ENCODE measurements around the gene CDX2. TPM values are rescaled to one million over a fixed set of nuclear protein-coding genes. Genes with fewer than 3 reads are reported as not detected.
"Not testable (repeated sequence)": the region's sequence is repeated elsewhere in the genome, so short reads cannot be mapped to it uniquely, and the experiment has no call there.

CDX2 gene
- total RNA-seq, 1 donor from 2014 or later, result 11.3 TPM

DNA sequence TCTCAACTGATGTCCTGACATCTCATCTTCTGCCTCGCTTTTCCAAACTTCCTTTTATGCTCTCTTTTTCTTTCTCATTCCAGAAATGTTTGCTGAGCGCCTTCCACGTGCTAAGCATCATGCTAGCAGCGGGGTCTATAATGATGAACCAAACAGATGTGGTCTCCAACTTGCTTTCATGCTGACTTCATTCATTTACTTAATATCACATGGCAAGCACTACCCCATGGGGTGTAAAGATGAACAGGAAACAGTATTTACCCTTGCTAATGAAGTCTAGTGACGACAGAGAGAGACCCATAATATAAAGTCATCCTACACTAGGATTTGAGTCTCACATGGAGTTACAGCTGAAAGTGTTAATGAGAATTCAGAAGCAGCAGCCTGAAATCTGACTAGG, 40.9 kb upstream of the CDX2 start:
- H3K27me3 Mint-ChIP-seq, result peaks cover 28% of the 10 kb centered on the region
- H3K4me3 Mint-ChIP-seq, result no peak overlapping the region
- no peaks in the 10 kb centered on the region for H3K4me1 Mint-ChIP-seq (ENCODE audit: unreplicated experiment)
- H3K36me3 Mint-ChIP-seq, result no peaks in the 10 kb centered on the region
- DNase-seq (ENCODE audit: extremely low spot score, unreplicated experiment), result no peak
- TF ChIP-seq, protein P1, sequence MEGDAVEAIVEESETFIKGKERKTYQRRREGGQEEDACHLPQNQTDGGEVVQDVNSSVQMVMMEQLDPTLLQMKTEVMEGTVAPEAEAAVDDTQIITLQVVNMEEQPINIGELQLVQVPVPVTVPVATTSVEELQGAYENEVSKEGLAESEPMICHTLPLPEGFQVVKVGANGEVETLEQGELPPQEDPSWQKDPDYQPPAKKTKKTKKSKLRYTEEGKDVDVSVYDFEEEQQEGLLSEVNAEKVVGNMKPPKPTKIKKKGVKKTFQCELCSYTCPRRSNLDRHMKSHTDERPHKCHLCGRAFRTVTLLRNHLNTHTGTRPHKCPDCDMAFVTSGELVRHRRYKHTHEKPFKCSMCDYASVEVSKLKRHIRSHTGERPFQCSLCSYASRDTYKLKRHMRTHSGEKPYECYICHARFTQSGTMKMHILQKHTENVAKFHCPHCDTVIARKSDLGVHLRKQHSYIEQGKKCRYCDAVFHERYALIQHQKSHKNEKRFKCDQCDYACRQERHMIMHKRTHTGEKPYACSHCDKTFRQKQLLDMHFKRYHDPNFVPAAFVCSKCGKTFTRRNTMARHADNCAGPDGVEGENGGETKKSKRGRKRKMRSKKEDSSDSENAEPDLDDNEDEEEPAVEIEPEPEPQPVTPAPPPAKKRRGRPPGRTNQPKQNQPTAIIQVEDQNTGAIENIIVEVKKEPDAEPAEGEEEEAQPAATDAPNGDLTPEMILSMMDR (conservative IDR thresholded peaks at IDR 0.05), result no peak
- no peaks in the 10 kb centered on the region for H3K9me3 Mint-ChIP-seq
- H3K27ac Mint-ChIP-seq, result no peak overlapping the region

DNA sequence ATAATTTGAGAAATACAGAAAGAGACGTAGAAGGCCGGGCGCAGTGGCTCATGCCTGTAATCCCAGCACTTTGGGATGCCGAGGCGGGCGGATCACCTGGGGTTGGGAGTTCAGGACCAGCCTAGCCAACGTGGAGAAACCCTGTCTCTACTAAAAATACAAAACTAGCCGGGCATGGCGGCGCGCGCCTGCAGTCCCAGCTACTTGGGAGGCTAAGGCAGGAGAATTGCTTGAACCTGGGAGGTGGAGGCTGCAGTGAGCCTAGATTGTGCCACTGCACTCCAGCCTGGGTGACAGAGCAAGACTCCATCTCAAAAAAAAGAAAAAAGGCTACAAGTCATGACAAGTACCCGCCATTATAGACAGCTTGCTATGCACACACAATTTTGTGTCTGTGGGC, 35.9 kb upstream of the CDX2 start:
- H3K27ac Mint-ChIP-seq; H3K36me3 Mint-ChIP-seq; H3K9me3 Mint-ChIP-seq; H3K4me3 Mint-ChIP-seq; H3K4me1 Mint-ChIP-seq (ENCODE audit: unreplicated experiment); DNase-seq (ENCODE audit: extremely low spot score, unreplicated experiment): not testable (repeated sequence)
- peaks cover 16% of the 10 kb centered on the region for H3K27me3 Mint-ChIP-seq

DNA sequence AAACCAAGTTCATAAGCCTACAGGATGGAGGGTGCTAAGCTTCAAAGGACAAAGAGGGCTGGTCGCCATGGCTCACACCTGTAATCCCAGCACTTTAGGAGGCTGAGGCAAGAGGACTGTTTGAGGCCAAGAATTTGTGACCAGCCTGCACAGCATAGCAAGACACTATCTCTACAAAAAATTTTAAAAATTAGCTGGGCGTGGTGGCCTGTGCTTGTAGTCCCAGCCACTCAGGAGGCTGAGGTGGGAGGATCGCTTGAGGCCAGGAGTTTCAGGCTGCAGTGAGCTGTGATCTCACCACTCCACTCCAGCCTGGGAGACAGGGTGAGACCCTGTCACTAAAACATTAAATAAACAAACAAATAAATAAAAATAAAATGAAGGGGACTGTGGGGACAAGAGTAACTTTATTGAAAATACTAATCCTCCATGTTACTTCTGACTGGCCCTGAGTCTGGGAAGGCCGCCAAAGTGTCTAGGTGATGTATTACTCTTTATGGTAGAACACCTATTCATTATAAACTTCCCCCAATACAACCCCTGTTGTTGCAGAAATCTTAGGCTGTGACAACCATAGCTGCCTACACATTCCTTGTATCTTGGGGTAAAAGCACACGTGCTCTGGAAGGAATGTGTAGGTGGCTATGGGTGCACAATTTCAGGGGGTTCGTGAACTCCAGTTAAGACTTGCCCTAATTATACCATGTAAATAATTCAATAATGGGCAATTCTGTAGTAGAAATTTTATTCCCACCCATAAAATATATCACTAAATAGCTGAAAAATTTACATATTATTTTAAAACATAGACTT, 34.0 kb upstream of the CDX2 start:
- no peaks in the 10 kb centered on the region for H3K9me3 Mint-ChIP-seq
- no peaks in the 10 kb centered on the region for H3K4me1 Mint-ChIP-seq (ENCODE audit: unreplicated experiment)
- TF ChIP-seq, protein P1 (conservative IDR thresholded peaks at IDR 0.05), result no peak
- peaks cover 11% of the 10 kb centered on the region for H3K27me3 Mint-ChIP-seq
- no peaks in the 10 kb centered on the region for H3K36me3 Mint-ChIP-seq
- H3K4me3 Mint-ChIP-seq, result no peak overlapping the region
- H3K27ac Mint-ChIP-seq, result no peak overlapping the region
- no peak for DNase-seq (ENCODE audit: extremely low spot score, unreplicated experiment)

DNA sequence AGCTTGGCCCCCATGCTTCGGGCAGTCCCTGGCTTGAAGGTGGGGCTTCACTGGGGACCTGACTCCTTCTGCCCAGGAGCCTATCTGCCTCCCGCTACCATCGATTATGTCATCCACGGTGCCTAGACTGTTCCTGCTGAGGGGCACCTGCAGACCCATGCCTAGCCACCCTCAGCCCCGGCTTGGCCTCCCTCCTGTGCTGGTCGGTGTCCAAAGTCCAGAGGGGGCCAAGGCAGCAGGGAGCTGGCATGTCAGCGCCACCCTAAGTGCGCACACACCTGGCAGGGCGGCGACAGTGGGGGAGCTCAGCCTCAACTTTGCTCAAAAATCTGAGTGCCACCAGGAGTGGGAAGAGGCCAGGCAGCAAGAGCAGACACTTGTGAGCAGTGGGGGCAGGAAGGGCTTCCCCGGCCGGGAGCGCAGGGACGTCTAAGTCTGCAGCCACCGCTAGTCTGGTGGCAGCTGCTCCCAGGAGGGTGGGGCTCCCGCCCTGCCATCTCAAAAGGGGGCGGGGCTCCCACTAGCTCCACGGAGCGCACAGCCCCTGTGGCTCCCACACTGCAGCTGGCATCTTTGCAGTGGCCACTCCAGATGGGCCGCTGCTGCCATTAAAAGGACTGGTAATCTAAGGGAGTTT, 32.8 kb upstream of the CDX2 start:
- Mint-ChIP-seq H3K36me3 (no peaks in the 10 kb centered on the region), H3K4me3 (no peak overlapping the region), H3K9me3 (no peaks in the 10 kb centered on the region), H3K4me1 (ENCODE audit: unreplicated experiment) (no peaks in the 10 kb centered on the region), H3K27ac (no peak overlapping the region), H3K27me3 (peaks cover 7% of the 10 kb centered on the region)
- no peak for DNase-seq (ENCODE audit: extremely low spot score, unreplicated experiment)
- TF ChIP-seq, protein P1 (conservative IDR thresholded peaks at IDR 0.05), result no peak

DNA sequence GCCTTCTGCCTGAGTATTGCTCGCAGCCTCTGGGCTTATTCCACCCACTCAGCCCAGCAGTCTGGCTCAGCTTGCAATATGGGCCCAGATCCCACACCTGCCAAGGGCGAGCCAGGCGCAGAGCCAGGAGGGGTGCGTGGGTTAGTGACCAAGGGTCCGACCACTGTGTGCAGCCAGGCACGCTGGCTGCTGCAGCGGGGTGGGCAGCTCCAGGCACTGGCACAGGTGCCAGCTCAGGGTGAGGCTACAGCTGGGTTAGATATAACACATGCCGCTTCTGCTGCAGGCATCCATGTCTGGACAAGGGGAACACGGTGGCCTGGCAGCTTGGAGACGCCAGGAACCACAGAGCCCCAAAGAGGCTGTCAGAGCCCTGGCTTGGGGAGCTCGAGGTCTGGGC, 31.9 kb upstream of the CDX2 start:
- peaks cover 10% of the 10 kb centered on the region for H3K27me3 Mint-ChIP-seq
- no peak for DNase-seq (ENCODE audit: extremely low spot score, unreplicated experiment)
- TF ChIP-seq, protein P1 (conservative IDR thresholded peaks at IDR 0.05), result no peak
- no peaks in the 10 kb centered on the region for H3K36me3 Mint-ChIP-seq
- no peaks in the 10 kb centered on the region for H3K9me3 Mint-ChIP-seq
- H3K27ac Mint-ChIP-seq, result no peak overlapping the region
- no peak overlapping the region for H3K4me3 Mint-ChIP-seq
- no peaks in the 10 kb centered on the region for H3K4me1 Mint-ChIP-seq (ENCODE audit: unreplicated experiment)

DNA sequence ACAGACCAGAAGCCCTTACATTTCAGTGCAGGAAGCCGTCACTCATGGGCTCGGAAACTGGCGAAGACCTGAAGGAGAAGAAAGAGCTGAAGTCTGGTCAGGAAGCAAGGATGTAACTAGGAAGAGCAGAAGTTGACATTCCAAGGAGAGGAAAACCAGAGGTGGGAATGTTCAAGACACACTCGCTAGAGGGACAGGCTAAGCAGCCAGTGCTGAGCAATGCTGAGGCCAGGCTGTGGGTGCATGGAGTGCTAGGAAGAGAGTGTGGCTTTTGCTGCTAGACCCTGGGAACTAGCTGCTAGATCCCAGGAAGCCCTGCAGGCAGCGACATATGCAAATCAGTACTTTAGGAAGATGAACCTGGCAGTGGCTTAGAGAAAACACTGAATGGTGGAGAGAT, 31.5 kb upstream of the CDX2 start:
- H3K27ac Mint-ChIP-seq, result no peak overlapping the region
- no peak overlapping the region for H3K4me3 Mint-ChIP-seq
- no peaks in the 10 kb centered on the region for H3K36me3 Mint-ChIP-seq
- H3K9me3 Mint-ChIP-seq, result no peaks in the 10 kb centered on the region
- DNase-seq (ENCODE audit: extremely low spot score, unreplicated experiment), result no peak
- peaks cover 11% of the 10 kb centered on the region for H3K27me3 Mint-ChIP-seq
- no peaks in the 10 kb centered on the region for H3K4me1 Mint-ChIP-seq (ENCODE audit: unreplicated experiment)
- TF ChIP-seq, protein P1 (conservative IDR thresholded peaks at IDR 0.05), result no peak

Measured in type B pancreatic cell (in vitro differentiated cells).